H1 (cell line): ENCODE results near the gene ARHGAP42.

ENCODE experiments used
- BACH1 ChIP-seq: IDR thresholded peaks from 2 replicates; pipeline ENCODE4 v1.6.1; 2012; ENCODE audit warnings: low read length, improper control_type of control experiment
- CTCF ChIP-seq, 3 experiments: IDR thresholded peaks; 1 replicate in 2 of 3; 2 replicates in 1 of 3; pipeline versions ENCODE4 v1.5.1 to v1.6.1; 2011; ENCODE audit warnings: low read length in 3 of 3, mild to moderate bottlenecking in 3 of 3, inconsistent platforms in 2 of 3, low read depth in 1 of 3, moderate library complexity in 1 of 3; ENCODE audit not compliant: insufficient read depth in 1 of 3; ENCODE audit errors: control extremely low read depth in 1 of 3
- EP300 ChIP-seq, 2 experiments: IDR thresholded peaks; 1 replicate in 1 of 2; 2 replicates in 1 of 2; pipeline ENCODE4 v1.6.1; 2011 to 2012; ENCODE audit warnings: low read depth in 2 of 2, low read length in 2 of 2, mild to moderate bottlenecking in 2 of 2, borderline replicate concordance in 1 of 2, inconsistent platforms in 1 of 2, moderate library complexity in 1 of 2
- EZH2 ChIP-seq: fragments of 200-600 bp; sonication (generic); IDR thresholded peaks from 2 replicates; pipeline ENCODE4 v1.7.1; 2012; ENCODE audit warnings: low read depth, mild to moderate bottlenecking, moderate library complexity, low read length, inconsistent platforms; ENCODE audit not compliant: severe bottlenecking
- GTF2F1 ChIP-seq: IDR thresholded peaks from 2 replicates; pipeline ENCODE4 v1.6.1; 2012; ENCODE audit warnings: low read depth, low read length, improper control_type of control experiment, borderline replicate concordance
- KDM5A ChIP-seq: fragments of 200-600 bp; IDR thresholded peaks from 2 replicates; pipeline ENCODE4 v1.7.1; 2012; ENCODE audit warnings: mild to moderate bottlenecking, low read length, inconsistent platforms, mixed read lengths
- MAFK ChIP-seq: IDR thresholded peaks from 2 replicates; pipeline ENCODE4 v1.6.1; 2012; ENCODE audit warnings: low read depth, mild to moderate bottlenecking, improper control_type of control experiment, low read length
- NRF1 ChIP-seq: IDR thresholded peaks from 2 replicates; pipeline ENCODE4 v1.6.1; 2011; ENCODE audit warnings: mild to moderate bottlenecking, low read depth, low read length, improper control_type of control experiment
- PHF8 ChIP-seq: fragments of 200-600 bp; sonication (generic); conservative IDR thresholded peaks from 2 replicates; pipeline ENCODE4 v1.7.1; 2012; ENCODE audit warnings: low read depth, mild to moderate bottlenecking, inconsistent platforms, low read length, moderate library complexity
- POLR2A ChIP-seq, 2 experiments: IDR thresholded peaks; 1 replicate in 1 of 2; 2 replicates in 1 of 2; pipeline ENCODE4 v1.6.1; 2011; ENCODE audit warnings: low read depth in 2 of 2, low read length in 2 of 2, mild to moderate bottlenecking in 2 of 2; ENCODE audit errors: control extremely low read depth in 1 of 2
- POLR2AphosphoS5 ChIP-seq: IDR thresholded peaks from 2 replicates; pipeline ENCODE4 v1.6.1; 2011; ENCODE audit warnings: low read depth, low read length
- SP1 ChIP-seq: IDR thresholded peaks from 2 replicates; pipeline ENCODE4 v1.6.1; 2011; ENCODE audit warnings: low read depth, low read length
- USF2 ChIP-seq: IDR thresholded peaks from 2 replicates; pipeline ENCODE4 v1.6.1; 2011; ENCODE audit warnings: low read length, improper control_type of control experiment
- YY1 ChIP-seq: IDR thresholded peaks from 2 replicates; pipeline ENCODE4 v1.6.1; 2011; ENCODE audit warnings: low read depth, mild to moderate bottlenecking, low read length

- TF ChIP-seq MAFK, result no peak
- no peak for TF ChIP-seq POLR2AphosphoS5
- TF ChIP-seq USF2, result no peak
- TF ChIP-seq CTCF (IDR thresholded peaks at IDR 0.05; ENCODE audit: control extremely low read depth in 1 of 3, insufficient read depth in 1 of 3, low read depth in 1 of 3, low read length in 3 of 3), result no peak
- TF ChIP-seq BACH1, result no peak
- TF ChIP-seq EP300 (IDR thresholded peaks at IDR 0.05; ENCODE audit: borderline replicate concordance in 1 of 2, low read depth in 2 of 2, low read length in 2 of 2), result no peak
- TF ChIP-seq SP1, result no peak
- TF ChIP-seq EZH2, result no peak
- TF ChIP-seq GTF2F1, result no peak
- no peak for TF ChIP-seq POLR2A (IDR thresholded peaks at IDR 0.05; ENCODE audit: control extremely low read depth in 1 of 2, low read depth in 2 of 2, low read length in 2 of 2)
- no peak for TF ChIP-seq PHF8
- TF ChIP-seq YY1, result no peak
- no peak for TF ChIP-seq KDM5A
- no peak for TF ChIP-seq NRF1
These were observed 138.5 kb downstream of the ARHGAP42 start for GRCh38 chr11:100825626-100826025.
